Effector memory CD8-positive, alpha-beta T cell (primary cell): Measurements from ENCODE around the gene SLCO3A1.

Source experiments
- ATAC-seq: fragments of 150-1000 bp; cut with Tn5 transposase; replicated peaks from 2 replicates; pipeline ENCODE4 v1.10.0; 2021; ENCODE audit warnings: mild to moderate bottlenecking, moderate library complexity
- DNase-seq, 3 experiments: peaks; one replicate each; pipeline ENCODE4 v3.0.0; 2021
- H3K27ac Mint-ChIP-seq, 2 donors: one replicate each; pipeline ENCODE4 v1.8.0; 2022; ENCODE audit warnings: mild to moderate bottlenecking in 2 of 2, mixed read lengths in 2 of 2, moderate library complexity in 2 of 2
- H3K27me3 Mint-ChIP-seq, 2 donors: one replicate each; pipeline ENCODE4 v1.8.0; 2022; ENCODE audit warnings: mixed read lengths in 2 of 2
- H3K36me3 Mint-ChIP-seq: one replicate; pipeline ENCODE4 v1.8.0; 2022; ENCODE audit warnings: mild to moderate bottlenecking, moderate library complexity, mixed read lengths; ENCODE audit not compliant: insufficient read depth
- H3K4me1 Mint-ChIP-seq, 2 donors: one replicate each; pipeline ENCODE4 v1.8.0; 2022; ENCODE audit warnings: low read depth in 2 of 2, mixed read lengths in 2 of 2
- H3K4me3 Mint-ChIP-seq, 2 donors: one replicate each; pipeline ENCODE4 v1.8.0; 2022; ENCODE audit warnings: mild to moderate bottlenecking in 2 of 2, mixed read lengths in 2 of 2, moderate library complexity in 2 of 2
- H3K9me3 Mint-ChIP-seq, 2 donors: one replicate each; pipeline ENCODE4 v1.8.0; 2022; ENCODE audit warnings: mixed read lengths in 2 of 2

SLCO3A1 gene

DNA sequence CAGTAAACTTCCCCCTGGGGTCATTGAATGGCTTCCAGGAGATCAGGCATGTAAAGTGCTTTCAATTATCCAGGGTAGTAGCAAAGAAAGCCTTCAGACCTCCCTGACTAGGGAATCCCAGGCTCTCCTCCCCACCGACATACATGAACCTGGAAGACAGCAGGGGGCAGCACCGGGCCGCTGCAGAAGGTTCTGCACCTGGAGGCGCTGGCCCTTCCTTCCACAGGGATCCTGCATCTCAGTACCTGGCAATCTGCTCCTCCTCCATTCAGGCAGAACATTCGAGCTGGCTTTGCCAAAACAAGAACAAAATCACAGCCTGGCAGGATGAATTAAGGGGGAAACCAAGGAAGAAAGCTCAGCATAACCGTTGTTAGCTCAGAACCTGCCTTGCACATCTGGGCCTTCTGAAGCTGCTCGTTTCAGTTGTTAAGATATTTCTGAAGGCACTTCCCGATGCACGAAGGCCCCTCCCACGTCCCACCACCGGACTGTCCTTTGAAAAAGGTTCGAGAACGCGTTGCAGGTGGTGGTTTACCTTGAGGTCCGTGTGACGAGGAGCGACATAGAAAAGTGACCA, 237.7 kb downstream of the SLCO3A1 start:
- Mint-ChIP-seq H3K27me3 (no peaks in the 10 kb centered on the region), H3K27ac (peak overlapping the region; percentile 38 to 49), H3K4me1 (peaks cover 32 to 38% of the 10 kb centered on the region in 2 donors), H3K9me3 (no peaks in the 10 kb centered on the region), H3K4me3 (no peak overlapping the region), H3K36me3 (no peaks in the 10 kb centered on the region)
- DNase-seq = no peak
- ATAC-seq = no peak

GRCh38 chr15:92092289-92093105, 239.0 kb downstream of the SLCO3A1 start:
- Mint-ChIP-seq H3K27me3 (no peaks in the 10 kb centered on the region), H3K9me3 (no peaks in the 10 kb centered on the region), H3K4me3 (no peak overlapping the region), H3K27ac (peak overlapping the region; percentile 63 to 80), H3K4me1 (peaks cover 39 to 48% of the 10 kb centered on the region in 2 donors), H3K36me3 (no peaks in the 10 kb centered on the region)
- no peak for DNase-seq
- no peak for ATAC-seq

DNA sequence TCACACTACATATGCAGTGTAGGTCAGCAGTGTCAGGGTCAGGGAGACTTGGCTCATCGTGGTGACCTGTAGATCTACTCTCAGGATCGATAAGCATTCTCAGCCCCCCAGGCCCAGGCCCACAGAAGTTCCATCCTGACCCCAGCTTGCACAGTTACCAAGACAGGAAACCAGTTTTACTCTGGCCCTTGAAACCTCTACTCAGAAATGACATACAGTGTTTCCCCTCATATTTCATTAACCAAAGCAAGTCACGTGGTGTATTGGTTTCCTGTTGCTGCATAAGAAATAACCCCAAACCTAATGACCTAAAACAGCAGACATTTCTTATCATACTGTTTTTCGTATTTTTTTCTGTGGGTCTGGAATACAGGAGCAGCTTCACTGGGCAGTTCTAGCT, 242.2 kb downstream of the SLCO3A1 start:
- no peaks in the 10 kb centered on the region for H3K27me3 Mint-ChIP-seq
- ATAC-seq = peak; percentile 88
- DNase-seq = peak; percentile 11 to 37 (median 15)
- H3K27ac Mint-ChIP-seq = peak overlapping the region; percentile 94 to 99
- no peaks in the 10 kb centered on the region for H3K9me3 Mint-ChIP-seq
- H3K4me1 Mint-ChIP-seq = peaks cover 39 to 50% of the 10 kb centered on the region in 2 donors
- peak overlapping the region; percentile 64 to 71 for H3K4me3 Mint-ChIP-seq
- no peaks in the 10 kb centered on the region for H3K36me3 Mint-ChIP-seq

DNA sequence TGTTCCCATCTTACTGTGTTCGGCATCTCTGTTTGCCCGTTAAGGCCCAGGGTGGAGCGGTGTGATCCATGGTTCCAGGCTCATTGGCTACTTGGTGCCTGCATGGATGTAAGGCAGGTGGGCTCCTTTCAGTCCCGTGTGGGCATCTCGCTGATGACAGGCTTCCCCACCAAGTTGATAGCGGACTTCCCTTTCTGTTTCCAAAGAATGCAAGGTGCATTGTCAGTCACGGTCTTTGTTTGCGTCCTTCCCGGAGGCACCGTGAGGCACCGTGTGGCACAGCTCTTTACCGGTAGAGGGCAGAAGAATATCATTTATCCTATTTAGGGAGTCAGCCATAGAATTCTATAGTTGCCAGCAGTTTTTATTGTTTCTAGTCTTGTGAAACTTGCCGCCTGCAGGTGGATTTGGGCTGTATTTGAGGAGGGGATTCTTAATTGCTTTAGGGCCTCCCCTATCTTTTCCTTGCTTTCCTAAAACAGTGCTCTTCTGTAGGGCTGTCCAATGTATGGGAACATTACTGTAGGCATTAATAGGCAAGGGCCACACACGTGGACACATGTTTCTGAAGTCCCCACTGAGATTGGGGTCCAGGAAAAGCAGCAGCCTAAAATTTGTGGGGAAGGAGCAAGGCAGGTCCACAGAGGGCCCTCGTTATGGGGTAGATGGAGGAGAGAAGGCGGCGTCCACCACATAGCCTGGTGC, 244.1 kb downstream of the SLCO3A1 start:
- ATAC-seq (peak; percentile 47), DNase-seq (peak; percentile 38 to 53 (median 43))
- no peaks in the 10 kb centered on the region for H3K36me3 Mint-ChIP-seq
- H3K27me3 Mint-ChIP-seq = no peaks in the 10 kb centered on the region
- H3K4me3 Mint-ChIP-seq = peak overlapping the region; percentile 57 to 68
- peak overlapping the region; percentile 77 to 99 for H3K27ac Mint-ChIP-seq
- H3K9me3 Mint-ChIP-seq = no peaks in the 10 kb centered on the region
- peaks cover 47 to 62% of the 10 kb centered on the region in 2 donors for H3K4me1 Mint-ChIP-seq

DNA sequence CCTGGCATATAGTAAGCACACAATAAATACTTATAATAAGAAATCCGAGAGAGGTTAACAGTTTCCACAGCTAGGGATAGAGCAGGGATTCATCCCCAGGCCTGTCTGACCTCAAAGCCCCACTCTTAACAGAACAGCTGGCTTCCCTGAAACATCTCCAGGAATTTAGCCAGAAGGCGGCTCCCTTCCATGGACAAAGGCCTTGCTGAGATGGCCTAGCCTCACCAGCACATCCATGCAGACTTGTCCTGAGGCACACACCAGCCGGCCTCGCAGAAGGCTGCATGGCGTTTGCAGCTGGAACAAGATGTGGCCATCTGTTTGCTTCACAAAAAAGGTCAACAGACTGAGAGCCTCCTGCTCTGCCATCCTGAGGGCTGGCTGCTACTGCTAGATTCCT, 245.4 kb downstream of the SLCO3A1 start:
- Mint-ChIP-seq H3K36me3 (peaks cover 3% of the 10 kb centered on the region), H3K27me3 (no peaks in the 10 kb centered on the region), H3K27ac (peak overlapping the region in 1 of 2 donors; percentile 77), H3K4me1 (peaks cover 44 to 57% of the 10 kb centered on the region in 2 donors), H3K9me3 (no peaks in the 10 kb centered on the region), H3K4me3 (no peak overlapping the region)
- ATAC-seq (no peak), DNase-seq (no peak)

DNA sequence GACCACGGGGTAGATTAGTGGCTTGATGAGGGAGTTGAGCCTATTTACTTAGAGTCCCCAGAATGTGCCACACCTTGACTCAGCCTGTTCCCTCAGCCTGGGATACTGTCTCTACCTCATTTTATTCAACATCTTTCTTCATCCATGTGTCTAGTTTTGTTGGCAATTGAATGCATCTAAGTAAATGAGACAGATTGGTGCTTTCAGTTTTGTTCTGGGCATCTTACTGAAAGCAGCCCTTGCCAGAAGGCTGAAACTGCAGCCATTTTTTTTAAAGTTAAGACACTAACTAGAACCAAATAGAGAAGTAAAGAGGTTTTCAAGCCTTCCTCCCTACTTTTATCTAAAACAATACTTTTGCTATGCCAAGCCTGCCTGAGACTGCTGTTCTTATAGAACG, 246.8 kb downstream of the SLCO3A1 start:
- no peaks in the 10 kb centered on the region for H3K9me3 Mint-ChIP-seq
- H3K4me1 Mint-ChIP-seq = peaks cover 38 to 50% of the 10 kb centered on the region in 2 donors
- ATAC-seq (no peak), DNase-seq (no peak)
- peak overlapping the region; percentile 63 to 77 for H3K27ac Mint-ChIP-seq
- peaks cover 6% of the 10 kb centered on the region for H3K36me3 Mint-ChIP-seq
- no peak overlapping the region for H3K4me3 Mint-ChIP-seq
- no peaks in the 10 kb centered on the region for H3K27me3 Mint-ChIP-seq

GRCh38 chr15:92100751-92101150, 247.2 kb downstream of the SLCO3A1 start:
- Mint-ChIP-seq H3K9me3 (no peaks in the 10 kb centered on the region), H3K36me3 (peaks cover 6% of the 10 kb centered on the region), H3K4me3 (peak overlapping the region in 1 of 2 donors; percentile 13), H3K4me1 (peaks cover 34 to 46% of the 10 kb centered on the region in 2 donors), H3K27me3 (no peaks in the 10 kb centered on the region), H3K27ac (peak overlapping the region; percentile 63 to 77)
- ATAC-seq (peak; percentile 30), DNase-seq (no peak)

- Mint-ChIP-seq H3K27ac (peak overlapping the region; percentile 63 to 77), H3K36me3 (peaks cover 12% of the 10 kb centered on the region), H3K27me3 (no peaks in the 10 kb centered on the region), H3K4me1 (peaks cover 26 to 35% of the 10 kb centered on the region in 2 donors), H3K4me3 (peak overlapping the region; percentile 30 to 59), H3K9me3 (no peaks in the 10 kb centered on the region)
- DNase-seq (no peak), ATAC-seq (peak; percentile 68)
These were observed 248.3 kb downstream of the SLCO3A1 start for GRCh38 chr15:92101708-92102394.

DNA sequence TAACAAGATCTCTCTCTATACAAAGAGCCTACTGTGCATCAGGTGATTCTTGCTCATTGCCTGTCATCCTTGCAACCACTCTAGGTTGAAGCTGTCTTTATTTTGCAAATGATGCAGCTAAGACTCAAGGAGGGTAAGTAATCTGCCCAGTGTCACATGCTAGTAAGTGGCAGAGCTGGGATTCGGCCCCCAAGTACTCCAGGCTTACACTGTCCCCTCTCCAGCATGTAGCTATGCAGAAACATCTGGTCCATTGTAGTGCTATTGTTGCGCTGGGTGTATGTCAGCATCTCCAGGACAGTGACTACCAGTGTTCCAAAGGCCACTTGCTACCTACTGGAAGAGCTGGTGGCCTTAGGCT, 248.9 kb downstream of the SLCO3A1 start:
- Mint-ChIP-seq H3K36me3 (peaks cover 12% of the 10 kb centered on the region), H3K27ac (peak overlapping the region; percentile 63 to 77), H3K27me3 (no peaks in the 10 kb centered on the region), H3K9me3 (no peaks in the 10 kb centered on the region), H3K4me1 (peaks cover 24 to 32% of the 10 kb centered on the region in 2 donors), H3K4me3 (no peak overlapping the region)
- DNase-seq = no peak
- ATAC-seq = no peak

DNA sequence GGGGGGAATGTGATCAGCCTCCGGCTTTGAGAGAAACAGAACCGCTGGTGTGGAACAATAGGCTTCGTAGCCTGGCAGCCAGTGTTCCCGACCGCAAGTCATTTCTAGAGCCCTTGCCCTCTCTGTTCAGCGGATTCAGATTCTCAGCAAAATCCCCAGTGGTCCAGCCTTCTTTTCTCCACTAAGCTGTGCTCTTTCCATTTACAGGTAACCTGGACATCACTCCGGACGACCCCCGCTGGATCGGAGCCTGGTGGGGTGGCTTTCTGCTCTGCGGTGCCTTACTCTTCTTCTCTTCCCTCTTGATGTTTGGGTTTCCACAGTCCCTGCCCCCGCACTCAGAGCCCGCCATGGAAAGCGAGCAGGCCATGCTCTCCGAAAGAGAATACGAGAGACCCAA, 250.6 kb downstream of the SLCO3A1 start:
- no peak overlapping the region for H3K4me3 Mint-ChIP-seq
- H3K27me3 Mint-ChIP-seq = no peaks in the 10 kb centered on the region
- peaks cover 17% of the 10 kb centered on the region for H3K36me3 Mint-ChIP-seq
- peak overlapping the region in 1 of 2 donors; percentile 26 for H3K27ac Mint-ChIP-seq
- DNase-seq = no peak
- no peaks in the 10 kb centered on the region for H3K9me3 Mint-ChIP-seq
- no peak for ATAC-seq
- peaks cover 29 to 41% of the 10 kb centered on the region in 2 donors for H3K4me1 Mint-ChIP-seq

DNA sequence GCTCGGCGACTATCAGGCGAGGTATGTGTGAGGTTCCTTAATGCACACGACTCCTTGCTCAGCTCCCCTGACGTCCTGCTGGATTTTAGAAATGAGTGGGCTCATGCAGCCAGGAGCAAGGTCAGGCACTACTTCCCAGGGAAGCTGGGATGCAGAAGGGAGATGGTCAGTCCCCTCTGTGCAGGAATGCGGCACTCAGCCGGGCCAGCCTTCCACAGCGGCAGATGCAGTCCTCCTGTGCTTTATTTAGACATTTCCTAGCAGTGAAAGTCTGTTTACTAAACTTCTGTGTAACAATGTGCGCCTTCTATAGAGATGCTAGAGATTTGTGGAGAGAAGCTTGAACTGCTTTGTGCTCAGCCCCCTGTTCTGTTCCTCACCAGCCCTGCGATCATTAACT, 252.1 kb downstream of the SLCO3A1 start:
- no peak overlapping the region for H3K4me3 Mint-ChIP-seq
- no peak for ATAC-seq
- H3K36me3 Mint-ChIP-seq = peaks cover 17% of the 10 kb centered on the region
- H3K27me3 Mint-ChIP-seq = no peaks in the 10 kb centered on the region
- H3K9me3 Mint-ChIP-seq = no peaks in the 10 kb centered on the region
- peaks cover 33 to 36% of the 10 kb centered on the region in 2 donors for H3K4me1 Mint-ChIP-seq
- no peak for DNase-seq
- H3K27ac Mint-ChIP-seq = no peak overlapping the region

GRCh38 chr15:92107510-92107909, 254.0 kb downstream of the SLCO3A1 start:
- no peak for DNase-seq
- H3K27ac Mint-ChIP-seq = peak overlapping the region in 1 of 2 donors; percentile 72
- H3K9me3 Mint-ChIP-seq = no peaks in the 10 kb centered on the region
- H3K4me1 Mint-ChIP-seq = peaks cover 16 to 33% of the 10 kb centered on the region in 2 donors
- H3K4me3 Mint-ChIP-seq = no peak overlapping the region
- peaks cover 21% of the 10 kb centered on the region for H3K36me3 Mint-ChIP-seq
- no peak for ATAC-seq
- H3K27me3 Mint-ChIP-seq = no peaks in the 10 kb centered on the region

GRCh38 chr15:92109191-92109873, 255.8 kb downstream of the SLCO3A1 start:
- H3K36me3 Mint-ChIP-seq = peaks cover 18% of the 10 kb centered on the region
- H3K27me3 Mint-ChIP-seq = no peaks in the 10 kb centered on the region
- DNase-seq = no peak
- H3K4me3 Mint-ChIP-seq = no peak overlapping the region
- no peaks in the 10 kb centered on the region for H3K9me3 Mint-ChIP-seq
- H3K27ac Mint-ChIP-seq = peak overlapping the region in 1 of 2 donors; percentile 3
- peaks cover 16 to 29% of the 10 kb centered on the region in 2 donors for H3K4me1 Mint-ChIP-seq
- no peak for ATAC-seq
